Neural progenitor cell (in vitro differentiated cells): ENCODE data around the gene JMJD7. TPM values are rescaled to one million over a fixed set of nuclear protein-coding genes. Genes with fewer than 3 reads are reported as not detected.

ENCODE experiments used
- DNase-seq: peaks from one replicate; pipeline ENCODE4 v3.0.0-alpha.2; 2016; ENCODE audit warnings: low spot score
- H2AFZ ChIP-seq: fragments of 200-600 bp; sonication (generic); replicated peaks from 2 replicates; pipeline ENCODE4 v1.6.1; 2016; ENCODE audit warnings: antibody characterized with exemption
- H3F3A ChIP-seq: fragments of 200-600 bp; sonication (generic); 2 replicates; pipeline ENCODE4 v1.6.1; 2016; ENCODE audit warnings: antibody characterized with exemption, low read depth
- H3K27ac ChIP-seq: fragments of 200-600 bp; sonication (generic); 2 replicates; pipeline ENCODE4 v1.5.1; 2016; ENCODE audit warnings: mild to moderate bottlenecking
- H3K27me3 ChIP-seq: fragments of 200-600 bp; sonication (generic); 2 replicates; pipeline ENCODE4 v1.6.1; 2016; ENCODE audit warnings: mild to moderate bottlenecking, moderate library complexity
- H3K36me3 ChIP-seq: fragments of 200-600 bp; sonication (generic); 2 replicates; pipeline ENCODE4 v1.5.1; 2016
- H3K4me1 ChIP-seq: fragments of 200-600 bp; sonication (generic); 2 replicates; pipeline ENCODE4 v1.6.1; 2016; ENCODE audit warnings: mixed run types
- H3K4me2 ChIP-seq: fragments of 200-600 bp; sonication (generic); 2 replicates; pipeline ENCODE4 v1.6.1; 2016
- H3K4me3 ChIP-seq: fragments of 200-600 bp; sonication (generic); 2 replicates; pipeline ENCODE4 v1.5.1; 2016
- H3K79me2 ChIP-seq: fragments of 200-600 bp; sonication (generic); 2 replicates; pipeline ENCODE4 v1.6.1; 2016; ENCODE audit warnings: low read depth
- H3K9ac ChIP-seq: fragments of 200-600 bp; sonication (generic); 2 replicates; pipeline ENCODE4 v1.6.1; 2016
- H3K9me3 ChIP-seq: fragments of 200-600 bp; sonication (generic); 2 replicates; pipeline ENCODE4 v1.5.1; 2016; ENCODE audit warnings: low read depth
- H4K20me1 ChIP-seq: fragments of 200-600 bp; sonication (generic); 2 replicates; pipeline ENCODE4 v1.6.1; 2016; ENCODE audit warnings: low read depth
- H3K27ac Mint-ChIP-seq: 3 replicates; pipeline ENCODE4 v1.8.0; 2021; ENCODE audit warnings: mixed read lengths
- H3K27me3 Mint-ChIP-seq: 2 replicates; pipeline ENCODE4 v1.8.0; 2022; ENCODE audit warnings: low read depth, mild to moderate bottlenecking, inconsistent platforms, moderate library complexity, mixed read lengths; ENCODE audit not compliant: insufficient read depth
- H3K36me3 Mint-ChIP-seq: 3 replicates; pipeline ENCODE4 v1.8.0; 2021; ENCODE audit warnings: mixed read lengths
- H3K4me1 Mint-ChIP-seq: 3 replicates; pipeline ENCODE4 v1.8.0; 2021; ENCODE audit warnings: mixed read lengths
- H3K4me3 Mint-ChIP-seq: 3 replicates; pipeline ENCODE4 v1.8.0; 2021; ENCODE audit warnings: mild to moderate bottlenecking, moderate library complexity, mixed read lengths
- H3K9me3 Mint-ChIP-seq: 3 replicates; pipeline ENCODE4 v1.8.0; 2020; ENCODE audit warnings: mixed read lengths
- CTCF ChIP-seq: fragments of 200-600 bp; sonication (generic); IDR thresholded peaks from 2 replicates; pipeline ENCODE4 v1.5.1; 2017; ENCODE audit warnings: antibody characterized with exemption, mild to moderate bottlenecking
- EZH2 ChIP-seq: fragments of 200-600 bp; sonication (generic); IDR thresholded peaks from 2 replicates; pipeline ENCODE4 v1.6.1; 2017; ENCODE audit warnings: antibody characterized with exemption, mild to moderate bottlenecking, moderate library complexity
- EZH2phosphoT487 ChIP-seq: fragments of 200-600 bp; sonication (generic); IDR thresholded peaks from 2 replicates; pipeline ENCODE4 v1.6.1; 2017; ENCODE audit warnings: antibody characterized with exemption
- total RNA-seq: library from RNA; depleted of rRNA; stranded (reverse); fragments of >200 nt; gene quantifications from 2 replicates; pipeline ENCODE4 v1.2.3, GENCODE V29; 2015; ENCODE audit warnings: low replicate concordance

JMJD7 gene
- total RNA-seq, 1 donor from 2014 or later, result 13.4 TPM

DNA sequence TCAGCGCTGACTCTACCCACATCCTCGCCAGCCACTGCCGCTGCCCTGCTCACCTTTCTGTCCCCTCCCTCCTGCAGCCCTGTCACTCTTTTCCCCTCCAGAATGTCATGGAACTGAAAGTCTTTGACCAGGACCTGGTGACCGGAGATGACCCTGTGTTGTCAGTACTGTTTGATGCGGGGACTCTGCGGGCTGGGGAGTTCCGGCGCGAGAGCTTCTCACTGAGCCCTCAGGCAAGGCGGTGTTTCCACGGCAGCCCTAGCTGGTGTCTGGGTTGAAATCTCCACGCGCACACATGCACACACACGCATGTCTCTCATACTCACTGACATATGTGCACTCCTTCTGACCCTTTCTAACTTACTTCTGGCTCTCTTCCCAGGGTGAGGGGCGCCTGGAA lies 12.8 kb downstream of the JMJD7 start:
- no peaks in the 10 kb centered on the region for H3K9me3 ChIP-seq
- no peaks in the 10 kb centered on the region for H4K20me1 ChIP-seq
- no peak overlapping the region for H3K27ac ChIP-seq
- H3K4me3 ChIP-seq, result no peak overlapping the region
- no peak overlapping the region for H3K4me3 Mint-ChIP-seq
- no peak overlapping the region for H2AFZ ChIP-seq
- H3K4me2 ChIP-seq, result no peak overlapping the region
- peaks cover 5% of the 10 kb centered on the region for H3K4me1 Mint-ChIP-seq
- DNase-seq, result no peak
- H3K27me3 Mint-ChIP-seq, result peaks cover 2% of the 10 kb centered on the region
- no peaks in the 10 kb centered on the region for H3K9me3 Mint-ChIP-seq
- no peaks in the 10 kb centered on the region for H3K36me3 ChIP-seq
- no peaks in the 10 kb centered on the region for H3K79me2 ChIP-seq
- no peak overlapping the region for H3K27ac Mint-ChIP-seq
- no peaks in the 10 kb centered on the region for H3K27me3 ChIP-seq
- H3F3A ChIP-seq, result no peaks in the 10 kb centered on the region
- no peak overlapping the region for H3K9ac ChIP-seq
- H3K36me3 Mint-ChIP-seq, result peaks cover 3% of the 10 kb centered on the region
- TF ChIP-seq EZH2phosphoT487 (no peak), EZH2 (no peak)
- H3K4me1 ChIP-seq, result no peaks in the 10 kb centered on the region

DNA sequence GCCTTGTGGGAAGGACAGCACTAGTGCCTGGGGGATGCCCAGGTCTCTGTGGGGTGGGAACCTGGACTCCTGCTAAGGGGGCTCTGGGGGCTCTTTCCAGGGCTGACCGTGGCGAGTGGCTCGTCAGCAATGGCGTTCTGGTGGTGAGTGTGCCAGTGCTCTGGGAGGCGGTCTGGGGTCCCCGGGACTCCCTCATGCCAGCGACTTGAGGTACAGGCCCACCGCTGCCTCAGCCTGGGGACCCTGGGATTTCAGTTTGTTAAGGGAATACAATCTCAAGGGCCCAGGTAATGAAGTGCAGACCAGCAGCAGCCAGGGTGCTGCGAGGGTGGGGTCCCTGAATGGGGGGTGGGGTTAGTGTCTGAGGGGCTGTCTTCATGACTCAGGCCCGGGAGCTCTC lies 13.2 kb downstream of the JMJD7 start:
- H3K9me3 ChIP-seq, result no peaks in the 10 kb centered on the region
- Mint-ChIP-seq H3K4me1 (peaks cover 5% of the 10 kb centered on the region), H3K27ac (no peak overlapping the region), H3K4me3 (no peak overlapping the region), H3K36me3 (peaks cover 4% of the 10 kb centered on the region), H3K9me3 (no peaks in the 10 kb centered on the region), H3K27me3 (peaks cover 2% of the 10 kb centered on the region)
- TF ChIP-seq EZH2 (no peak), CTCF (no peak), EZH2phosphoT487 (no peak)
- no peak for DNase-seq
- H2AFZ ChIP-seq, result no peak overlapping the region
- no peaks in the 10 kb centered on the region for H3K36me3 ChIP-seq
- H3K79me2 ChIP-seq, result no peaks in the 10 kb centered on the region
- no peaks in the 10 kb centered on the region for H4K20me1 ChIP-seq
- H3F3A ChIP-seq, result no peaks in the 10 kb centered on the region
- H3K9ac ChIP-seq, result no peak overlapping the region
- H3K27ac ChIP-seq, result no peak overlapping the region
- H3K27me3 ChIP-seq, result no peaks in the 10 kb centered on the region
- H3K4me1 ChIP-seq, result no peaks in the 10 kb centered on the region
- H3K4me2 ChIP-seq, result no peak overlapping the region
- no peak overlapping the region for H3K4me3 ChIP-seq

DNA sequence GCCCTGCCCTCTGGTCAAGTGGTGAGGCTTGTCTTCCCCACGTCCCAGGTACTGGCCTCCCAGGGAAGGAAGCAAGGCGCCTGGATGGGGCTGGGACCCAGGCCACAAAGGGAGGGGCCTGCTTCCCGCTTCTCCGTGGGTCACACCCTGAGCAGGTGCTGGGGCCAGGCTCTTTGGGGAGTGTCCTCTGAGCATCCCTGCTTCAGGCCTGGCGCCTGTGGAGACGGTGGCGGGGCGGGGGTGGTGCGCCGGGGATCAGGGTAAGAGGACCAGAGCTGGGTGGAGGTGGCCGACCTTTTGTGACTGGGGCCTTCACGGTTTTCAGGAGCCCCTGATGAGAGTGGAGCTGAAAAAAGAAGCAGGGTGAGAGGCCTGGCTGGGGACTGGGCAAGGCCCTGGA lies 14.3 kb downstream of the JMJD7 start:
- TF ChIP-seq EZH2phosphoT487 (no peak), EZH2 (no peak), CTCF (no peak)

GRCh38 chr15:41843571-41843970 lies 15.7 kb downstream of the JMJD7 start:
- no peaks in the 10 kb centered on the region for H3K36me3 ChIP-seq

More for the DNA sequence above, 14.3 kb downstream of the JMJD7 start:
- no peaks in the 10 kb centered on the region for H3K27me3 ChIP-seq
- no peaks in the 10 kb centered on the region for H3K4me1 ChIP-seq
- Mint-ChIP-seq H3K27ac (no peak overlapping the region), H3K36me3 (peaks cover 4% of the 10 kb centered on the region), H3K9me3 (no peaks in the 10 kb centered on the region), H3K4me1 (peaks cover 5% of the 10 kb centered on the region), H3K4me3 (no peak overlapping the region), H3K27me3 (peaks cover 2% of the 10 kb centered on the region)
- DNase-seq, result no peak
- no peaks in the 10 kb centered on the region for H3K9me3 ChIP-seq
- no peak overlapping the region for H3K9ac ChIP-seq
- no peaks in the 10 kb centered on the region for H3F3A ChIP-seq
- no peak overlapping the region for H3K4me3 ChIP-seq
- no peaks in the 10 kb centered on the region for H3K36me3 ChIP-seq
- H2AFZ ChIP-seq, result no peak overlapping the region
- no peaks in the 10 kb centered on the region for H3K79me2 ChIP-seq
- H3K4me2 ChIP-seq, result no peak overlapping the region
- no peak overlapping the region for H3K27ac ChIP-seq
- H4K20me1 ChIP-seq, result no peaks in the 10 kb centered on the region

More at GRCh38 chr15:41843571-41843970, 15.7 kb downstream of the JMJD7 start:
- TF ChIP-seq CTCF (no peak), EZH2 (no peak), EZH2phosphoT487 (no peak)
- H3K27ac Mint-ChIP-seq, result no peak overlapping the region
- peaks cover 12% of the 10 kb centered on the region for H3K36me3 Mint-ChIP-seq
- Histone ChIP-seq H3K9me3 (no peaks in the 10 kb centered on the region), H3K4me2 (no peak overlapping the region), H3F3A (no peaks in the 10 kb centered on the region), H3K9ac (no peak overlapping the region), H3K27me3 (no peaks in the 10 kb centered on the region), H4K20me1 (no peaks in the 10 kb centered on the region), H3K4me1 (no peaks in the 10 kb centered on the region), H3K4me3 (no peak overlapping the region), H3K79me2 (no peaks in the 10 kb centered on the region), H2AFZ (no peak overlapping the region), H3K27ac (no peak overlapping the region)
- H3K4me3 Mint-ChIP-seq, result no peak overlapping the region
- H3K9me3 Mint-ChIP-seq, result no peaks in the 10 kb centered on the region
- H3K27me3 Mint-ChIP-seq, result peaks cover 2% of the 10 kb centered on the region
- DNase-seq, result no peak
- peaks cover 5% of the 10 kb centered on the region for H3K4me1 Mint-ChIP-seq
